Rectal smooth muscle tissue (tissue), 1 donor: ENCODE results near the gene LRG1.

Experiments used
- H3K27ac ChIP-seq: one replicate; pipeline ENCODE4 v1.7.0; 2013; ENCODE audit warnings: low read depth, low read length, inconsistent platforms
- H3K27me3 ChIP-seq: one replicate; pipeline ENCODE4 v1.7.0; 2013; ENCODE audit warnings: low read length; ENCODE audit not compliant: control insufficient read depth, insufficient read depth
- H3K36me3 ChIP-seq: one replicate; pipeline ENCODE4 v1.7.0; 2013; ENCODE audit warnings: low read length; ENCODE audit not compliant: control insufficient read depth, insufficient read depth
- H3K4me1 ChIP-seq: one replicate; pipeline ENCODE4 v1.7.0; 2013; ENCODE audit warnings: low read length; ENCODE audit not compliant: control insufficient read depth, insufficient read depth
- H3K4me3 ChIP-seq: one replicate; pipeline ENCODE4 v1.7.0; 2013; ENCODE audit warnings: low read length
- H3K9ac ChIP-seq: one replicate; pipeline ENCODE4 v1.7.0; 2013; ENCODE audit warnings: low read length

Gene LRG1

DNA sequence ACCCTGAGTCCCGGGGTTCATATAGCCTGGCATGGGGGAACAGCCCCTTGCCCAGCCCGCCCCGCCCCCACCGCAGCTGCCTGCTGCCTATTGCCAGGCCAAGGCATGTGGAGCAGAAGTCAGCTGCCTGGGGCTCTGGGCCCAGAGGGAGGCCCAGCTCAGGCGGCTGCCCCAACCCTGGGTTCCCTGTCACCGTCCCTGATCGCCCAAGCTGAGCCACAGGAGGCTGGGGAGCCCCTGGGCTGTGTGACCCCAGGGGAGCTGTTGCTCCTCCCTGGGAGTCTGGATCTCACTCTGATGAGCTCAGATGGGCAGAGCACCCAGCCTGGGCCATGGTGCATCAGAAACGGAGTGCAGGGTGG lies 22.9 kb downstream of the LRG1 start:
- H3K9ac ChIP-seq: peak overlapping the region; percentile 21
- H3K27me3 ChIP-seq: no peaks in the 10 kb centered on the region
- H3K27ac ChIP-seq: peak overlapping the region; percentile 99
- H3K4me3 ChIP-seq: peak overlapping the region; percentile 75
- peaks cover 18% of the 10 kb centered on the region for H3K4me1 ChIP-seq
- peaks cover 5% of the 10 kb centered on the region for H3K36me3 ChIP-seq

- Histone ChIP-seq H3K27ac (peak overlapping the region; percentile 99), H3K4me3 (no peak overlapping the region)
Measured at GRCh38 chr19:4516199-4516938, 23.5 kb downstream of the LRG1 start.

GRCh38 chr19:4515732-4516131 lies 24.1 kb downstream of the LRG1 start:
- no peak overlapping the region for H3K4me3 ChIP-seq

More at GRCh38 chr19:4516199-4516938, 23.5 kb downstream of the LRG1 start:
- Histone ChIP-seq H3K36me3 (peaks cover 5% of the 10 kb centered on the region), H3K9ac (no peak overlapping the region), H3K27me3 (no peaks in the 10 kb centered on the region), H3K4me1 (peaks cover 21% of the 10 kb centered on the region)

GRCh38 chr19:4513248-4513647 lies 26.6 kb downstream of the LRG1 start:
- Histone ChIP-seq H3K27ac (no peak overlapping the region), H3K27me3 (no peaks in the 10 kb centered on the region), H3K9ac (no peak overlapping the region), H3K4me1 (peaks cover 10% of the 10 kb centered on the region), H3K4me3 (no peak overlapping the region), H3K36me3 (peaks cover 5% of the 10 kb centered on the region)

More at GRCh38 chr19:4515732-4516131, 24.1 kb downstream of the LRG1 start:
- Histone ChIP-seq H3K36me3 (peaks cover 5% of the 10 kb centered on the region), H3K27me3 (no peaks in the 10 kb centered on the region), H3K27ac (no peak overlapping the region), H3K9ac (no peak overlapping the region), H3K4me1 (peaks cover 24% of the 10 kb centered on the region)

DNA sequence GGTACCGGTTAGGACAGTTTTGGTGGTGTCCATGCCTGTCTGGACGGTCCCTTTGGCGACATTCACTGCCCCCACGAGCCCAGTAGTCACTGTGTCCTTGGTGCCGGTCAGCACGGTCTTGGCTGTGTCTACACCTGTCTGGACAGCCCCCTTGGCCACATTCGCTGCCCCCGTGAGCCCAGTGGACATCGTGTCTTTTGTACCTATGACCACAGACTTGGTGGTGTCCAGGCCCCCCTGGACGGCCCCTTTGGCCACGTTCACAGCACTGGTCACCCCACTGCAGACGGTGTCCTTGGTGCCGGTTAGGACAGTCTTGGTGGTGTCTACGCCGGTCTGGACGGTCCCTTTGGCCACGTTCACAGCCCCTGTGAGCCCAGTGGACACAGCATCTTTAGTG lies 27.8 kb downstream of the LRG1 start:
- Histone ChIP-seq H3K27ac (no peak overlapping the region), H3K4me1 (peaks cover 10% of the 10 kb centered on the region), H3K36me3 (peaks cover 6% of the 10 kb centered on the region), H3K27me3 (no peaks in the 10 kb centered on the region), H3K9ac (no peak overlapping the region), H3K4me3 (no peak overlapping the region)

DNA sequence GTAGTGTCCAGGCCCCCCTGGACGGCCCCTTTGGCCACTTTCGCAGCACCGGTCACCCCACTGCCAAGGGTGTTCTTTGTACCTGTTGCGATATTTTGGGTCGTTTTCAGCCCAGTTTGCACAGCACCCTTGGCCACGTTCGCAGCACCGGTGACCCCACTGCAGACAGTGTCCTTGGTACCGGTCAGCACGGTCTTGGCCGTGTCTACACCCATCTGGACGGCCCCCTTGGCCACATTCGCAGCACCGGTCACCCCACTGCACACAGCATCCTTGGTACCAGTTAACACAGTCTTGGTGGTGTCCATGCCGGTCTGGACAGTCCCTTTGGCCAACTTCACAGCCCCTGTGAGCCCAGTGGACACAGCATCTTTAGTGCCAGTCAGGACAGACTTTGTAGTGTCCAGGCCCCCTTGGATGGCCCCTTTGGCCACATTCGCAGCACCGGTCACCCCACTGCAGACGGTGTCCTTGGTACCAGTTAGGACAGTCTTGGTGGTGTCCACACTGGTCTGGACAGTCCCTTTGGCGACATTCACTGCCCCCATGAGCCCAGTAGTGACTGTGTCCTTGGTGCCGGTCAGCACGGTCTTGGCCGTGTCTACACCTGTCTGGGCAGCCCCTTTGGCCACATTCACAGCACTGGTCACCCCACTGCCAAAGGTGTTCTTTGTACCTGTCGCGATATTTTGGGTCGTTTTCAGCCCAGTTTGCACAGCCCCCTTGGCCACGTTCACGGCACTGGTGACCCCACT lies 28.4 kb downstream of the LRG1 start:
- Histone ChIP-seq H3K4me1 (peaks cover 8% of the 10 kb centered on the region), H3K27ac (no peak overlapping the region), H3K36me3 (peaks cover 6% of the 10 kb centered on the region), H3K27me3 (no peaks in the 10 kb centered on the region), H3K9ac (no peak overlapping the region), H3K4me3 (no peak overlapping the region)

GRCh38 chr19:4510435-4511255 lies 29.2 kb downstream of the LRG1 start:
- Histone ChIP-seq H3K4me1 (peaks cover 7% of the 10 kb centered on the region), H3K4me3 (no peak overlapping the region), H3K27me3 (no peaks in the 10 kb centered on the region), H3K9ac (no peak overlapping the region), H3K27ac (no peak overlapping the region), H3K36me3 (peaks cover 13% of the 10 kb centered on the region)

GRCh38 chr19:4508698-4509097 lies 31.1 kb downstream of the LRG1 start:
- H3K4me1 ChIP-seq: peaks cover 7% of the 10 kb centered on the region
- no peaks in the 10 kb centered on the region for H3K27me3 ChIP-seq
- H3K27ac ChIP-seq: peak overlapping the region; percentile 64
- H3K9ac ChIP-seq: no peak overlapping the region
- peaks cover 18% of the 10 kb centered on the region for H3K36me3 ChIP-seq
- no peak overlapping the region for H3K4me3 ChIP-seq

GRCh38 chr19:4507804-4508203 lies 32.0 kb downstream of the LRG1 start:
- H3K4me3 ChIP-seq: no peak overlapping the region
- no peak overlapping the region for H3K27ac ChIP-seq
- peaks cover 7% of the 10 kb centered on the region for H3K4me1 ChIP-seq
- H3K36me3 ChIP-seq: peaks cover 14% of the 10 kb centered on the region
- H3K9ac ChIP-seq: no peak overlapping the region
- H3K27me3 ChIP-seq: no peaks in the 10 kb centered on the region

- Histone ChIP-seq H3K36me3 (peaks cover 21% of the 10 kb centered on the region), H3K4me1 (peaks cover 10% of the 10 kb centered on the region)
Measured at GRCh38 chr19:4507150-4507452, 32.7 kb downstream of the LRG1 start.

GRCh38 chr19:4506449-4507149 lies 33.2 kb downstream of the LRG1 start:
- Histone ChIP-seq H3K27ac (no peak overlapping the region), H3K9ac (no peak overlapping the region), H3K4me1 (peaks cover 6% of the 10 kb centered on the region), H3K36me3 (peaks cover 22% of the 10 kb centered on the region), H3K4me3 (no peak overlapping the region), H3K27me3 (no peaks in the 10 kb centered on the region)

More at GRCh38 chr19:4507150-4507452, 32.7 kb downstream of the LRG1 start:
- H3K27ac ChIP-seq: no peak overlapping the region
- no peak overlapping the region for H3K4me3 ChIP-seq
- no peaks in the 10 kb centered on the region for H3K27me3 ChIP-seq
- H3K9ac ChIP-seq: no peak overlapping the region
